GM12872 (cell line): ENCODE data around the gene UBL5.

Source experiments
- CTCF ChIP-seq: IDR thresholded peaks from 3 replicates; pipeline ENCODE4 v1.5.1; 2011; ENCODE audit warnings: low read depth, mild to moderate bottlenecking, low read length, moderate library complexity; ENCODE audit not compliant: insufficient read depth

UBL5 gene

DNA sequence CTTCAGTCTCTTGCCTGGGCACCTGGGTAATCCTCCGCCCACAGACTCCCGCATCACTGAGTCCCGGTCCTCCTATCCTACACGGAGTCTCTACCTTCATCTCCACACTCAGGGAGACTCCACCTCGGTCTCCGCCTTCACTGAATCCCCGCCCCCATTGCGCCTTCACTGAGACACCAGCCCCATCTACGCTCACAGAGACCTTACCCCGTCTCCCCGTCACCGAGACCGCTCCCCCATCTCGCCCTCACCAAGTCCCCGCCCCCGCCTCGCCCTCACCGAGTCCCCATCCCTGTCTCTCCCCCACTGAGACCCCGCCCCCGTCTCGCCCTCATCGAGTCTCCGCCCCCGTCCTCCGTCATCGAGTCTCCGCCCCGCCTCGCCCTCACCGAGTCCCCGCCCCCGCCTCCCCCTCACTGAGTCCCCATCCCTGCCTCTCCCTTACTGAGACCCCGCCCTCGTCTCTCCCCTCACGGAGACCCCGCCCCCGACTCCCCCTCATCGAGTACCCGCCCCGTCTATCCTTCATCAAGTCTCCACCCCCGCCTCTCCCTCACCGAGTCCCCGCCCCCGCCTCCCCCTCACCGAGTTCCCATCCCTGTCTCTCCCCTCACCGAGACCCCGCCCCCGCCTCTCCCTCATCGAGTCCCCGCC lies 36.0 kb upstream of the UBL5 start:
- no peak for TF ChIP-seq CTCF

DNA sequence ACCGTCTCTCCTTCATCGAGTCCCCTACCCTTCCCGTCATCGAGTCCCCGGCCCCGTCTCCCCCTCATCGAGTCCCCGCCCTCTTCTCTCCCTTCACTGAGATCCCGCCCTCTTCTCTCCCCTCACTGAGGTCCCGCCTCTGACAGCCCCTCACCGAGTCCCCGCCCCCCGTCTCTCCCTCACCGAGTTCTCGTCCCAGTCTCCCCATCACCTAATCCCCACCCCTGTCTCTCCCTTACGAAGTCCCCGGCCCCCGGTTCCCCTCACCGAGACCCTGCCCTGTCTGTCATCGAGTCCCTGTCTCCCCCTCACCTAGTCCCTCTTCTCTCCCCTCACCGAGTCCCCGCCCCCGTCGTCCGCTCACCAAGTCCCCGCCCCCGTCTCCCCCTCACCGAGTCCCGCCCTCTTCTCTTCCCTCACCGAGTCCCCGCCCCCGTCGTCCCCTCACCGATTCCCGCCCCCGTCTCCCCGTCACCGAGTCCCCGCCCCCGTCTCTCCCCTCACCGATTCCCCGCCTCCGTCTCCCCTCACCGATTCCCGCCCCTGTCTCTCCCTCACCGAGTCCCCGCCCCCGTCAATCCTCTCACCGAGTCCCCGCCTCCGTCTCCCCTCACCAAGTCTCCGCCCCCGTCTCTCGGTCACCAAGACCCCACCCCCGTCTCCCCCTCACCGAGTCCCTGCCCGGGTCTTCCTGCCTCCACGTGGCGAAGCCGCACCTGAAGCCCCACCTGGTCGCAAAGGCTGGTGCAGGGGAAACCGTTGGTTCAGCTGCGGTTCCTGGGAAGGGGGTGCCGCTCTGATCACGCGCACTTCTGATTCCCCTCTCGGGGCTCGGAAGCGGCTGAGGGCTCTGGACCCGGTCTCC lies 35.3 kb upstream of the UBL5 start:
- no peak for TF ChIP-seq CTCF

GRCh38 chr19:9793071-9793591 lies 34.6 kb upstream of the UBL5 start:
- TF ChIP-seq CTCF, result no peak

DNA sequence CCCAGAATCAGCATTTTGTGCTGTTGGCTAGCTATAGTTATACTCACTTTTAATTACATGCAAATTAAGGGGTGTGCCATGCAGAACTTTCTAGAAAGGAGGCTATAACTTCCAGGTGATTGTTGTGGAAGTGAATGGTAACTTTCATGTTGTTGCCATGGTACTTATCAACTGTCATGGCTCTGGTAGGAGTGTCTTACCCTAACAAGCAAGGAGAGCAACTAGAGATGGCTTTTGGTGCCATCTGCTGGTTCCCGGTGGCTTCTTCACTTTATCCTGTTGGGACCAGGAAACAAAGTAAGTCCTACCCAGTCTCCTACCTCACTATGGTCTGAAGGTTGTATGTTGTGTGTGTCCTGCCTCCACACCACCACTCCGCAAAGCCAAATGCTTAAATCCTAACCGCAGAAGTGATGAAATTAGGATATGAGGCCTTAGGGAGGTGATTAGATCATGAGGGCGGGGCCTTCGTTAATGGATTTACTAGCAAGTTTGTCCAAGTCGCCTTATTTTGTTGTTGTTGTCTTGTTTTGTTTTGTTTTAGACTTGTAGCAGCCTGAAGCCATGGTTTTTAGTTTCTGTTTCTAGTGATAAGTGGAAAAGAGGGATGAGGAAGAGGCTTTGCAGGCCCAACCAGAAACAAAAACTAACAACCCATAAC lies 31.5 kb upstream of the UBL5 start:
- peak; percentile 85 for TF ChIP-seq CTCF

DNA sequence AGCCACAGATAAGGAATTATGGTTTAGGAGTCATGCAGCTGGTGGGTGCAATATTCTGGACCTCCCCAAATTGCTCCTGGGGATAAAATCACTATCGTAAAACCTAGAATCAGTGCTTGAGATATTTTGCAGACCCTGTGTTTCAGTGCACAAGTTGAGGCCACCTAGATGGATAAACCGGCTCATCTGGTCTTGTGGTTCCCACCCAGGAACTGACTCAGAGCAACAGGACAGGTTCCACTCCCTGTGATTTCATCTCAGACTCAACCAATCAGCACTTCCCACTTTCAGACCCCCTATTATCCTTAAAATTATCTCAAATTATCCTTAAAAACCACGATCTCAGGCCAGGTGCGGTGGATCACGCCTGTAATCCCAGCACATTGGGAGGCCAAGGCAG lies 29.8 kb upstream of the UBL5 start:
- TF ChIP-seq CTCF, result no peak

DNA sequence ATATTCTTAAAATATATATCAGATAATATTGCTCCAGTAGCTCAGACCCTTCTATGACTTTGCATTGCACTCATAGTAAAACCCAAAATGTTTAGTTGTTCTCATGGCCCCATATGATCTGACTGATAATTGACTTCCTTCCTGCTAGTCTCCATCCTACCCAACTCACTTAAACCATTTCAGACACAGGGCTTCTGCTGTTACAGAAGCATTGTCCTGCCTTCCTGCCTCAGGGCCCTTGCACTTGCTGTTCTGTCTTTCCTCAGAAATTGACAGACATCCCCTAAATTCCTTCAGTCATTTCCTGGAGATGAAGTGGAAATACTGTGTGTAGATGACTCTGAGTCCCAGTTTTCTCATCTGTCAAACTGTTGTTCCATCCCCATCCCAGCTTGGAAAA lies 28.6 kb upstream of the UBL5 start:
- no peak for TF ChIP-seq CTCF

GRCh38 chr19:9801976-9802375 lies 25.7 kb upstream of the UBL5 start:
- no peak for TF ChIP-seq CTCF
